ENCODE measurements around the gene FUZ. TPM values are rescaled to one million over a fixed set of nuclear protein-coding genes. Genes with fewer than 3 reads are reported as not detected.

The FUZ gene
- total and polyA plus RNA-seq, 2 of the 8 experiments (the other 6 are each of a cell fraction or from before 2014, with no cell fraction given), result 28.4 to 33.9 TPM

- DNase-seq (ENCODE audit: low read depth in 1 of 2, low spot score in 2 of 2) (no peak), FAIRE-seq (no peak)
- Histone ChIP-seq H2BK120ac (replicated peaks; ENCODE audit: low read depth, low read length) (no peak overlapping the region), H3K27me3 (replicated peaks in 1 of 4; ENCODE audit: control insufficient read depth in 3 of 4, extremely low read depth in 1 of 4, insufficient read depth in 3 of 4, low read length in 3 of 4) (no peaks in the 10 kb centered on the region), H3K4me2 (ENCODE audit: insufficient read depth in 1 of 2, low read depth in 2 of 2, low read length in 2 of 2) (no peak overlapping the region), H2AK5ac (ENCODE audit: low read depth, low read length) (no peak overlapping the region), H3K79me2 (ENCODE audit: control insufficient read depth in 1 of 2, insufficient read depth in 2 of 2, low read length in 2 of 2) (peaks cover 0 to 16% of the 10 kb centered on the region in 2 experiments; a peak in 2 of 4 replicates), H3K4me1 (replicated peaks in 1 of 4; ENCODE audit: control insufficient read depth in 3 of 4, insufficient read depth in 4 of 4, low read length in 3 of 4) (peaks cover 0 to 3% (median 1%) of the 10 kb centered on the region in 4 experiments; a peak in 4 of 7 replicates), H3K18ac (ENCODE audit: extremely low read depth, low read length) (no peak overlapping the region), H3K56ac (replicated peaks; ENCODE audit: insufficient read length, low read depth, low read length) (no peak overlapping the region), H3K9ac (replicated peaks in 1 of 4; ENCODE audit: extremely low read depth in 1 of 4, low read depth in 3 of 4, low read length in 3 of 4) (no peak overlapping the region; a peak in 1 of 7 replicates), H2BK20ac (ENCODE audit: low read length) (no peak overlapping the region), H3K4ac (replicated peaks; ENCODE audit: insufficient read length, low read depth, low read length) (no peak overlapping the region), H4K8ac (ENCODE audit: extremely low read depth, insufficient read depth, low read length) (no peak overlapping the region), H3K9me3 (ENCODE audit: insufficient read depth in 2 of 2, low read depth in 1 of 2, low read length in 1 of 2) (no peaks in the 10 kb centered on the region), H2BK12ac (ENCODE audit: low read depth, low read length) (no peak overlapping the region), H3K23ac (ENCODE audit: insufficient read length) (no peak overlapping the region), H2BK5ac (ENCODE audit: low read depth, low read length) (peak overlapping the region; percentile 2; the same call in 1 of the 2 replicates), H4K91ac (replicated peaks; ENCODE audit: insufficient read length, low read length) (no peak overlapping the region), H3K14ac (ENCODE audit: insufficient read length) (no peak overlapping the region), H3K79me1 (ENCODE audit: low read depth, low read length) (peaks cover 33% of the 10 kb centered on the region), H4K20me1 (replicated peaks in 1 of 2; ENCODE audit: control insufficient read depth in 1 of 2, insufficient read depth in 2 of 2, low read length in 2 of 2) (peaks cover 2 to 11% of the 10 kb centered on the region in 2 experiments), H3K4me3 (ENCODE audit: extremely low read depth in 1 of 4, insufficient read depth in 2 of 4, low read depth in 3 of 4, low read length in 4 of 4) (no peak overlapping the region), H3K36me3 (ENCODE audit: control insufficient read depth in 2 of 4, insufficient read depth in 4 of 4, low read length in 3 of 4) (no peaks in the 10 kb centered on the region; a peak in 1 of 8 replicates), H2AFZ (ENCODE audit: low read length) (no peak overlapping the region), H4K5ac (ENCODE audit: insufficient read length, low read depth, low read length) (no peak overlapping the region), H2BK15ac (ENCODE audit: low read length) (no peak overlapping the region), H3K23me2 (ENCODE audit: low read depth, low read length) (0 out of 2 replicates have a peak, but pooled peaks cover 1% of the 10 kb centered on the region), H3K27ac (ENCODE audit: low read depth, low read length) (no peak overlapping the region)
- ChIA-PET CTCF (ENCODE audit: partially characterized antibody) (interaction anchor here (0.5 to 3.0 kb wide), 5 partner anchors 11 to 1220 kb away, joined by 3 to 17 read pairs (median 3); no protein-coding TSS in a partner anchor), POLR2A (ENCODE audit: partially characterized antibody) (interaction anchor here (0.6 to 2.0 kb wide), 5 partner anchors 11 to 462 kb away, joined by 3 to 5 read pairs (median 3); partner anchors contain the start of genes ATF5 and CPT1C)
- WGBS, 2 experiments (ENCODE audit: extremely low coverage in 1 of 2, insufficient coverage in 1 of 2, insufficient read length in 1 of 2, insufficient replicate concordance in 2 of 2, low coverage in 1 of 2, low lambda C conversion rate in 2 of 2, missing lambda C conversion rate in 1 of 2), result 96% methylated on average over 10 of the region's 10 CpGs; no CpG with 5 or more reads in 1 of the 2 experiments
- TF ChIP-seq CTBP2 (IDR thresholded peaks at IDR 0.05; ENCODE audit: borderline replicate concordance, insufficient read depth, insufficient read length, low read length), result no peak
- TF ChIP-seq RNF2 (IDR thresholded peaks at IDR 0.05; ENCODE audit: borderline replicate concordance, low read depth, low read length, missing control alignments, poor library complexity, severe bottlenecking), result no peak
- no peak for TF ChIP-seq SAP30 (IDR thresholded peaks at IDR 0.05; ENCODE audit: insufficient read depth, insufficient replicate concordance, low read length)
- no peak for TF ChIP-seq NANOG (IDR thresholded peaks at IDR 0.05; ENCODE audit: insufficient read depth, low read depth, low read length, poor library complexity, severe bottlenecking)
- TF ChIP-seq EP300 (IDR thresholded peaks at IDR 0.05; ENCODE audit: borderline replicate concordance in 1 of 2, low read depth in 2 of 2, low read length in 2 of 2), result no peak
Observed at GRCh38 chr19:49772850-49773432, 40.2 kb downstream of the FUZ start.

Measured in H1 (cell line).